ENCODE data around the gene CEP112. TPM values are rescaled to one million over a fixed set of nuclear protein-coding genes. Genes with fewer than 3 reads are reported as not detected.

CEP112 gene
- total and polyA plus RNA-seq, 2 of the 13 experiments (the other 11 are each of a cell fraction or from before 2014, with no cell fraction given), result 1.2 to 3.4 TPM

GRCh38 chr17:66175892-66176291 lies 16.0 kb downstream of the CEP112 start:
- DNase-seq (ENCODE audit: low spot score) (no peak), ATAC-seq (no peak), FAIRE-seq (no peak)
- in situ Hi-C loops (cut with HindIII; ENCODE audit: extremely low pct_ligation_motif_present, low pct_unique_long_range_greater_than_20kb) (no loop called here), intact Hi-C loops (cut with micrococcal nuclease; ENCODE audit: unreplicated experiment) (no loop called here)
- Histone ChIP-seq H4K20me1 (ENCODE audit: insufficient read depth, low read length) (no peaks in the 10 kb centered on the region), H2AFZ (ENCODE audit: low read length) (no peak overlapping the region), H3K4me1 (ENCODE audit: insufficient read depth, low read length) (no peaks in the 10 kb centered on the region), H3K27ac (ENCODE audit: extremely low read length, insufficient read depth, low read length) (no peak overlapping the region), H3K4me3 (replicated peaks in 1 of 3; ENCODE audit: insufficient read depth in 1 of 3, low read depth in 2 of 3, low read length in 3 of 3) (no peak overlapping the region), H3K4me2 (ENCODE audit: low read depth, low read length) (no peak overlapping the region), H3K9me3 (ENCODE audit: low read length) (no peaks in the 10 kb centered on the region), H3K9ac (ENCODE audit: insufficient read depth, low read depth, low read length) (no peak overlapping the region), H3K27me3 (ENCODE audit: control insufficient read depth in 1 of 2, insufficient read depth in 2 of 2, low read length in 2 of 2) (no peaks in the 10 kb centered on the region), H3K36me3 (replicated peaks in 1 of 2; ENCODE audit: control insufficient read depth in 1 of 2, insufficient read depth in 2 of 2, low read length in 2 of 2) (no peaks in the 10 kb centered on the region), H3K79me2 (ENCODE audit: insufficient read depth, low read length) (no peaks in the 10 kb centered on the region)
- WGBS (ENCODE audit: low lambda C conversion rate), result 79% methylated on average over 1 of the region's 1 CpG
- ChIA-PET POLR2A (no interaction called here), CTCF (ENCODE audit: low intra/inter-chr PET ratio, low total read pairs) (no interaction called here)
- no TSS peak for BruUV-seq (replicated peaks)
- no peak for TF ChIP-seq TGIF2 (CRISPR knock-in tag; IDR thresholded peaks at IDR 0.05)
- TF ChIP-seq SRSF4 (IDR thresholded peaks at IDR 0.05; ENCODE audit: low read depth, low read length, poor library complexity, severe bottlenecking), result no peak
- TF ChIP-seq ZNF235 (CRISPR knock-in tag; IDR thresholded peaks at IDR 0.05; ENCODE audit: borderline replicate concordance), result no peak
- TF ChIP-seq GPN1 (CRISPR knock-in tag; IDR thresholded peaks at IDR 0.05; ENCODE audit: borderline replicate concordance), result no peak
- TF ChIP-seq HDAC1 (CRISPR knock-in tag; IDR thresholded peaks at IDR 0.05), result no peak
- TF ChIP-seq JDP2 (CRISPR knock-in tag; IDR thresholded peaks at IDR 0.05; ENCODE audit: borderline replicate concordance), result no peak
- no peak for TF ChIP-seq HNRNPLL (IDR thresholded peaks at IDR 0.05; ENCODE audit: low read depth, low read length, poor library complexity, severe bottlenecking)
- TF ChIP-seq IRF2 (CRISPR knock-in tag; IDR thresholded peaks at IDR 0.05), result no peak
- no peak for TF ChIP-seq MEF2D (CRISPR knock-in tag; IDR thresholded peaks at IDR 0.05)
- no peak for TF ChIP-seq ZNF121 (CRISPR knock-in tag; IDR thresholded peaks at IDR 0.05)
- TF ChIP-seq ZNF891 (CRISPR knock-in tag; IDR thresholded peaks at IDR 0.05), result no peak
- TF ChIP-seq ASH2L (IDR thresholded peaks at IDR 0.05; ENCODE audit: insufficient read length, low read depth, low read length), result no peak
- no peak for TF ChIP-seq FOXM1 (CRISPR knock-in tag; IDR thresholded peaks at IDR 0.05)
- TF ChIP-seq CHCHD3 (CRISPR knock-in tag; IDR thresholded peaks at IDR 0.05), result no peak

Measured in HepG2 (cell line).